Measurements from ENCODE around the gene NXF1.
"Not testable (repeated sequence)": the region's sequence is repeated elsewhere in the genome, so short reads cannot be mapped to it uniquely, and the experiment has no call there.

DNA sequence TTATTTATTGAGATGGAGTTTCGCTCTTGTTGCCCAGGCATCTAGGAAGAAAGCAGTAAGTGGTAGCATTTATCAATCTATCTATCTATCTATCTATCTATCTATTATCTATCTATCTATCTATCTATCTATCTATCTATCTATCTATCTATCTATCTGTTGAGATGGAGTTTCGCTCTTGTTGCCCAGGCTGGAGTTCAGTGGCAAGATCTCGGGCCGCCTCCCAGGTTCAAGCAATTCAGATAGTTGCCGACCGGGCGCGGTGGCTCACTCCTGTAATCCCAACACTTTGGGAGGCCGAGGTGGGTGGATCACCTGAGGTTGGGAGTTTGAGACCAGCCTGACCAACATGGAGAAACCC is 44.4 kb downstream of the NXF1 start:
- not testable (repeated sequence) for TF ChIP-seq CBX5 (IDR thresholded peaks at IDR 0.05; ENCODE audit: low read depth); EED (IDR thresholded peaks at IDR 0.05; ENCODE audit: low read depth); POLR2AphosphoS5 (IDR thresholded peaks at IDR 0.05; ENCODE audit: low read length); RAD21 (IDR thresholded peaks at IDR 0.05; ENCODE audit: insufficient read depth, low read depth, low read length); TCF7 (IDR thresholded peaks at IDR 0.05; ENCODE audit: borderline replicate concordance); RAD51 (IDR thresholded peaks at IDR 0.05); EP300 (IDR thresholded peaks at IDR 0.05; ENCODE audit: borderline replicate concordance in 1 of 2, control insufficient read depth in 1 of 2, low read depth in 2 of 2, low read length in 2 of 2); NR2C2 (IDR thresholded peaks at IDR 0.05; ENCODE audit: borderline replicate concordance, control insufficient read depth, insufficient read length, low read depth)
- TF ChIP-seq, protein P1, sequence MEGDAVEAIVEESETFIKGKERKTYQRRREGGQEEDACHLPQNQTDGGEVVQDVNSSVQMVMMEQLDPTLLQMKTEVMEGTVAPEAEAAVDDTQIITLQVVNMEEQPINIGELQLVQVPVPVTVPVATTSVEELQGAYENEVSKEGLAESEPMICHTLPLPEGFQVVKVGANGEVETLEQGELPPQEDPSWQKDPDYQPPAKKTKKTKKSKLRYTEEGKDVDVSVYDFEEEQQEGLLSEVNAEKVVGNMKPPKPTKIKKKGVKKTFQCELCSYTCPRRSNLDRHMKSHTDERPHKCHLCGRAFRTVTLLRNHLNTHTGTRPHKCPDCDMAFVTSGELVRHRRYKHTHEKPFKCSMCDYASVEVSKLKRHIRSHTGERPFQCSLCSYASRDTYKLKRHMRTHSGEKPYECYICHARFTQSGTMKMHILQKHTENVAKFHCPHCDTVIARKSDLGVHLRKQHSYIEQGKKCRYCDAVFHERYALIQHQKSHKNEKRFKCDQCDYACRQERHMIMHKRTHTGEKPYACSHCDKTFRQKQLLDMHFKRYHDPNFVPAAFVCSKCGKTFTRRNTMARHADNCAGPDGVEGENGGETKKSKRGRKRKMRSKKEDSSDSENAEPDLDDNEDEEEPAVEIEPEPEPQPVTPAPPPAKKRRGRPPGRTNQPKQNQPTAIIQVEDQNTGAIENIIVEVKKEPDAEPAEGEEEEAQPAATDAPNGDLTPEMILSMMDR (IDR thresholded peaks at IDR 0.05 in 2 of 3, conservative IDR thresholded peaks at IDR 0.05 in 1 of 3; ENCODE audit: control insufficient read depth in 2 of 3, extremely low read depth in 1 of 3, insufficient read depth in 1 of 3, low read depth in 3 of 3, low read length in 3 of 3), result not testable (repeated sequence)
